C4-2B (cell line): Measurements from ENCODE around the gene FLNC.

Experiments
- H3K27ac ChIP-seq: fragments of 450-650 bp; 2 replicates; pipeline ENCODE4 v1.5.1; 2017
- ZFX ChIP-seq: fragments of 450-650 bp; IDR thresholded peaks from 2 replicates; pipeline ENCODE4 v1.6.1; 2017
- TF ChIP-seq, protein P1 (sequence below): fragments of 450-650 bp; conservative IDR thresholded peaks from 2 replicates; pipeline ENCODE4 v1.5.1; 2017; ENCODE audit warnings: mild to moderate bottlenecking

The FLNC gene

GRCh38 chr7:128838109-128838779 lies 8.0 kb downstream of the FLNC start:
- no peak overlapping the region for H3K27ac ChIP-seq
- TF ChIP-seq, protein P1, sequence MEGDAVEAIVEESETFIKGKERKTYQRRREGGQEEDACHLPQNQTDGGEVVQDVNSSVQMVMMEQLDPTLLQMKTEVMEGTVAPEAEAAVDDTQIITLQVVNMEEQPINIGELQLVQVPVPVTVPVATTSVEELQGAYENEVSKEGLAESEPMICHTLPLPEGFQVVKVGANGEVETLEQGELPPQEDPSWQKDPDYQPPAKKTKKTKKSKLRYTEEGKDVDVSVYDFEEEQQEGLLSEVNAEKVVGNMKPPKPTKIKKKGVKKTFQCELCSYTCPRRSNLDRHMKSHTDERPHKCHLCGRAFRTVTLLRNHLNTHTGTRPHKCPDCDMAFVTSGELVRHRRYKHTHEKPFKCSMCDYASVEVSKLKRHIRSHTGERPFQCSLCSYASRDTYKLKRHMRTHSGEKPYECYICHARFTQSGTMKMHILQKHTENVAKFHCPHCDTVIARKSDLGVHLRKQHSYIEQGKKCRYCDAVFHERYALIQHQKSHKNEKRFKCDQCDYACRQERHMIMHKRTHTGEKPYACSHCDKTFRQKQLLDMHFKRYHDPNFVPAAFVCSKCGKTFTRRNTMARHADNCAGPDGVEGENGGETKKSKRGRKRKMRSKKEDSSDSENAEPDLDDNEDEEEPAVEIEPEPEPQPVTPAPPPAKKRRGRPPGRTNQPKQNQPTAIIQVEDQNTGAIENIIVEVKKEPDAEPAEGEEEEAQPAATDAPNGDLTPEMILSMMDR, result no peak
- TF ChIP-seq ZFX, result no peak

GRCh38 chr7:128838981-128839731 lies 8.9 kb downstream of the FLNC start:
- TF ChIP-seq ZFX, result no peak
- TF ChIP-seq, protein P1, result no peak
- H3K27ac ChIP-seq, result no peak overlapping the region

- H3K27ac ChIP-seq, result no peak overlapping the region
- TF ChIP-seq ZFX, result no peak
- TF ChIP-seq, protein P1, result no peak
Measured at GRCh38 chr7:128839751-128840177, 9.6 kb downstream of the FLNC start.

GRCh38 chr7:128840326-128841170 lies 10.3 kb downstream of the FLNC start:
- no peak overlapping the region for H3K27ac ChIP-seq
- TF ChIP-seq, protein P1, result no peak
- TF ChIP-seq ZFX, result no peak

DNA sequence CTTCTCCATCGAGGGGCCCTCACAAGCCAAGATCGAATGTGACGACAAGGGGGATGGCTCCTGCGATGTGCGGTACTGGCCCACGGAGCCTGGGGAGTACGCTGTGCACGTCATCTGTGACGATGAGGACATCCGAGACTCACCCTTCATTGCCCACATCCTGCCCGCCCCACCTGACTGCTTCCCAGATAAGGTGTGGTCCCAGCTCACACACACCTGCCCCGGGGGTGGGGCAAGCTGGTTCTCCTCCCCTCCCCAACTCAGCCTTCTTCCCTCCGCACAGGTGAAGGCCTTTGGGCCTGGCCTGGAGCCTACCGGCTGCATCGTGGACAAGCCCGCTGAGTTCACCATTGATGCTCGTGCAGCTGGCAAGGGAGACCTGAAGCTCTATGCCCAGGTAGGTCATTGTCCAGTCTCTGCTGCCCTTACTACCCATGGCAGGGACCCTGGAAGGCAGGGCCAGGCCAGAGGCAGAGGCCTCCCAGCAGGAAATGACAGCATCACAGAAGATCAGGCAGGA lies 11.0 kb downstream of the FLNC start:
- no peak overlapping the region for H3K27ac ChIP-seq
- no peak for TF ChIP-seq ZFX
- TF ChIP-seq, protein P1, result no peak

DNA sequence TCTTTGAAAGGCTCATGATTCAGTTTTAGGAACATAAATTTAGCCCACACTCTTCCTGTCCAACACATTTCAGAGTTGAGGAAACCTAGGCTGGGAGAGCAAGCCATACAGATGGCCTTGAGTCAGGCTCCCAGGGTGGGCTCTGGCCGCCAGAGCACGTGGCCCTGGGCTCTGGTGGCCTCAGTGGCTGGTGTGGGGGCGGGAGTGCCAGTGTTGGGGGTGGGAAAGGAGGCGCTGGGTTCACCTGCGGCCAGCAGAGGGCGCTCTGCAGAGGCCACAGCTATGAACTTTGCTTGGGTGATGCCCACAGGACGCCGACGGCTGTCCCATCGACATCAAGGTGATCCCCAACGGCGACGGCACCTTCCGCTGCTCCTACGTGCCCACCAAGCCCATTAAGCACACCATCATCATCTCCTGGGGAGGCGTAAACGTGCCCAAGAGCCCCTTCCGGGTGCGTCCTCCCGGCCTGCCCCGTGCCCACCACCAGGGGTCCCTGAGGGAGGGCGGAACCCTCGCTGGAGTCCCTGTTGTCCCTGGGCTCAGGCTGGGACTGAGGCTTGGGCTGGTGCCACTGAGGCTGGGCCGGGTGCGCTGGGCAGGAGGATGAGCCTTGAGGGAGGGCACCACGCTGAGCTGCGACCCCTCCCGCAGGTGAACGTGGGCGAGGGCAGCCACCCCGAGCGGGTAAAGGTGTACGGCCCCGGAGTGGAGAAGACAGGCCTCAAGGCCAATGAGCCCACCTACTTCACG lies 11.9 kb downstream of the FLNC start:
- no peak for TF ChIP-seq ZFX
- TF ChIP-seq, protein P1, result peak; percentile 99
- H3K27ac ChIP-seq, result no peak overlapping the region
